Left ventricle myocardium inferior (tissue), 1 donor: Measurements from ENCODE around the gene PPARG. TPM values are rescaled to one million over a fixed set of nuclear protein-coding genes. Genes with fewer than 3 reads are reported as not detected.

Source experiments
- DNase-seq: peaks from one replicate; pipeline ENCODE4 v3.0.0-alpha.2; 2020
- H3K27ac ChIP-seq: fragments of 200-600 bp; replicated peaks from 2 replicates; pipeline ENCODE4 v1.8.0; 2021
- H3K27me3 ChIP-seq: fragments of 200-600 bp; 2 replicates; pipeline ENCODE4 v1.8.0; 2021; ENCODE audit warnings: low read depth
- H3K36me3 ChIP-seq: fragments of 200-600 bp; 2 replicates; pipeline ENCODE4 v1.8.0; 2021
- H3K4me1 ChIP-seq: fragments of 200-600 bp; 2 replicates; pipeline ENCODE4 v1.8.0; 2021
- H3K4me3 ChIP-seq: fragments of 200-600 bp; 2 replicates; pipeline ENCODE4 v1.8.0; 2021; ENCODE audit warnings: mild to moderate bottlenecking, moderate library complexity
- H3K9me3 ChIP-seq: fragments of 200-600 bp; replicated peaks from 2 replicates; pipeline ENCODE4 v1.8.0; 2021
- intact Hi-C: fragments of 100-400 bp; cut with micrococcal nuclease; formaldehyde crosslinking; loops from one replicate; pipeline ENCODE4 v1.11.0; 2022
- total RNA-seq: library from RNA; stranded (reverse); fragmentation: NEBNext Ultra II Directional; extraction: Animal tissue kit (Norgen Biotek cat#: 25700); gene quantifications from one replicate; pipeline ENCODE4 v1.2.1, GENCODE V29; 2021
- TF ChIP-seq, protein P1 (sequence below): fragments of 200-600 bp; IDR thresholded peaks from 2 replicates; pipeline ENCODE4 v1.8.0; 2021; ENCODE audit warnings: antibody characterized with exemption, mild to moderate bottlenecking, borderline replicate concordance
- donor health status: DM: no; HTN: yes; CAD: no; lungs with severe emphysema.

Gene PPARG
- total RNA-seq, 1 donor from 2014 or later: 15.6 TPM

DNA sequence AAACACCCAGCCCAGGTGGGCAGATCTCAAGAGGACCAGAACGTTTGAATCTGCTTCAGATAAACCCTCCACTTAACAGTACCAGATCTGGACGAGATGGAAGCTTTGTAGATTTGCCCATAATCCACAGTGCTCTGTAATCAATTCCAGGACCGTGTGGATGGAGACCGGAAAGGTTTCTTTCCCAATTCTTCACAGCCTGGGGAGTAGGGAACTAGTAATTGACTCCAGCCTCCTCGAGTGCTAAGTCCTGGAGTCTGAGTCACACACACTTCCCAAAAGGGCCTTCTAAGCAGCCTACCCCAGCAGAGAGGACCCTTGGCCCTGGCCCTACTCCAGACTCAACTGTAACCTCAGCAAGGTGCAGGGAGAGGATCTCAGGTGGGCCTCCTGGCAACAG, 139.3 kb downstream of the PPARG start:
- TF ChIP-seq, protein P1, sequence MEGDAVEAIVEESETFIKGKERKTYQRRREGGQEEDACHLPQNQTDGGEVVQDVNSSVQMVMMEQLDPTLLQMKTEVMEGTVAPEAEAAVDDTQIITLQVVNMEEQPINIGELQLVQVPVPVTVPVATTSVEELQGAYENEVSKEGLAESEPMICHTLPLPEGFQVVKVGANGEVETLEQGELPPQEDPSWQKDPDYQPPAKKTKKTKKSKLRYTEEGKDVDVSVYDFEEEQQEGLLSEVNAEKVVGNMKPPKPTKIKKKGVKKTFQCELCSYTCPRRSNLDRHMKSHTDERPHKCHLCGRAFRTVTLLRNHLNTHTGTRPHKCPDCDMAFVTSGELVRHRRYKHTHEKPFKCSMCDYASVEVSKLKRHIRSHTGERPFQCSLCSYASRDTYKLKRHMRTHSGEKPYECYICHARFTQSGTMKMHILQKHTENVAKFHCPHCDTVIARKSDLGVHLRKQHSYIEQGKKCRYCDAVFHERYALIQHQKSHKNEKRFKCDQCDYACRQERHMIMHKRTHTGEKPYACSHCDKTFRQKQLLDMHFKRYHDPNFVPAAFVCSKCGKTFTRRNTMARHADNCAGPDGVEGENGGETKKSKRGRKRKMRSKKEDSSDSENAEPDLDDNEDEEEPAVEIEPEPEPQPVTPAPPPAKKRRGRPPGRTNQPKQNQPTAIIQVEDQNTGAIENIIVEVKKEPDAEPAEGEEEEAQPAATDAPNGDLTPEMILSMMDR: no peak
- intact Hi-C loops: no loop called here

DNA sequence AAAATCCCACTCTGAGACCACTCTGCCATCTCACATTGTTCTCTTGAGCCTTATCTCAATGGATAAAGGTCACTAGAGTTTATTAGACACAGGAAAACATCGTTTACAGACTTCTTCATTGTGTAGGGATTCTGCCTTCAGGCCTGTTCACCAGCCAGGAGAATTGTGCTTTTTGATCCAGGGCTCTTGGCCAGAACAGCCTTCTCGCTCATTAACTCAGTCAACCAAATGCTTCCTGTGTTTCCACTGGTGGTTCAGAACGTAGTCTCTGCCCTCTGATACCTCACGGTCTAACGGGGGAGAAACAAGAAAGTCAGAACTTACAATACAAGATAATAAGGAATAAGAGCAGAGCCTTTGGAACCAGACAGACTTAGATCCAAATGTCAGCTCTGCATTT, 141.2 kb downstream of the PPARG start:
- no peak for DNase-seq
- no peaks in the 10 kb centered on the region for H3K27me3 ChIP-seq
- intact Hi-C loops: no loop called here
- H3K36me3 ChIP-seq: peaks cover 11% of the 10 kb centered on the region
- H3K4me1 ChIP-seq: peaks cover 24% of the 10 kb centered on the region
- H3K27ac ChIP-seq: peak overlapping the region; percentile 5
- TF ChIP-seq, protein P1: no peak
- H3K9me3 ChIP-seq: no peaks in the 10 kb centered on the region
- H3K4me3 ChIP-seq: no peak overlapping the region

More for the DNA sequence above, 139.3 kb downstream of the PPARG start:
- H3K27me3 ChIP-seq: no peaks in the 10 kb centered on the region
- H3K36me3 ChIP-seq: no peaks in the 10 kb centered on the region
- H3K9me3 ChIP-seq: no peaks in the 10 kb centered on the region
- H3K4me3 ChIP-seq: no peak overlapping the region
- H3K4me1 ChIP-seq: peaks cover 44% of the 10 kb centered on the region
- DNase-seq: no peak
- no peak overlapping the region for H3K27ac ChIP-seq

DNA sequence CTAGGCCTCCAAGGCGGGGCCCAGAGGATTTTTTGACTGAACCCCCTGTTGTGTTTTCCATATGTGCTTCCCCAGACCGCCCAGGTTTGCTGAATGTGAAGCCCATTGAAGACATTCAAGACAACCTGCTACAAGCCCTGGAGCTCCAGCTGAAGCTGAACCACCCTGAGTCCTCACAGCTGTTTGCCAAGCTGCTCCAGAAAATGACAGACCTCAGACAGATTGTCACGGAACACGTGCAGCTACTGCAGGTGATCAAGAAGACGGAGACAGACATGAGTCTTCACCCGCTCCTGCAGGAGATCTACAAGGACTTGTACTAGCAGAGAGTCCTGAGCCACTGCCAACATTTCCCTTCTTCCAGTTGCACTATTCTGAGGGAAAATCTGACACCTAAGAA, 145.0 kb downstream of the PPARG start:
- TF ChIP-seq, protein P1: no peak
- no peak for DNase-seq
- Histone ChIP-seq H3K27ac (no peak overlapping the region), H3K4me1 (peaks cover 8% of the 10 kb centered on the region), H3K27me3 (no peaks in the 10 kb centered on the region), H3K9me3 (no peaks in the 10 kb centered on the region), H3K36me3 (peaks cover 11% of the 10 kb centered on the region), H3K4me3 (no peak overlapping the region)
- intact Hi-C loops: no loop called here

DNA sequence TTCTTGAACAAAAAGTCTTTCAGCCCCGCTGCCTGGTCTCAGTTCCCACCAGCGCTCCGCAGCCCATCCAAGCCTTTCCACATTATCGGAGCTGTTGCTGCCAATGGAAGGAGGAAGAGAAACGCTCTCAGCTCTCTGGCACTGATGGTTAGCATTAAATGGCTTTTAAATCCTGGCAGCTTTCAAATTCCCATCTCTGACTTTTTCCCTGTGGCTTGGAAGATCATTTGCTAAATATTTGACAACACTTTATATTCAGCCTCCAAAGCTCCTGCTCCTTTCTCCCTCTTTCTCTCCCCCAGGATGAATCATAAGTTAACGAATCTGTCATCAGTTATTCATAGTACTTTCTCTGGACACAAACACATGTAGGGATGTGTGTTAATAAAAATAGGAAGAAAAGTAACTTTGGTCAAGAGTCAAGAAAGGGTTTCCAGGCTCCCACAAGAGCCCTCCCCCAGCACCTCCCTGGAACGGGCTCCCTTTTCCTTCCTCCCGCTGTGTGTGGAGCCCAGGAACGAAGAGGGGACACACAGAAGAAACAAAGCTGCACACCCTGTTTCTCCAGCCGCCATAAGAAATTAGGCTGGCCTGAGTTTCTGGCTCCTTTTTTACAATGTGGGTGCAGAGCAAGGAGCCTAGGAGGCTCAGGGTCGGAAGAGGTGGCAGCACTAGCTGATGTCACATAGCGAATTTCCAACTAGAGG, 147.8 kb downstream of the PPARG start:
- intact Hi-C loops: no loop called here
- peaks cover 11% of the 10 kb centered on the region for H3K36me3 ChIP-seq
- DNase-seq: no peak
- H3K27ac ChIP-seq: peak overlapping the region; percentile 11
- H3K4me3 ChIP-seq: no peak overlapping the region
- H3K9me3 ChIP-seq: no peaks in the 10 kb centered on the region
- H3K27me3 ChIP-seq: no peaks in the 10 kb centered on the region
- TF ChIP-seq, protein P1: no peak
- H3K4me1 ChIP-seq: peaks cover 17% of the 10 kb centered on the region

DNA sequence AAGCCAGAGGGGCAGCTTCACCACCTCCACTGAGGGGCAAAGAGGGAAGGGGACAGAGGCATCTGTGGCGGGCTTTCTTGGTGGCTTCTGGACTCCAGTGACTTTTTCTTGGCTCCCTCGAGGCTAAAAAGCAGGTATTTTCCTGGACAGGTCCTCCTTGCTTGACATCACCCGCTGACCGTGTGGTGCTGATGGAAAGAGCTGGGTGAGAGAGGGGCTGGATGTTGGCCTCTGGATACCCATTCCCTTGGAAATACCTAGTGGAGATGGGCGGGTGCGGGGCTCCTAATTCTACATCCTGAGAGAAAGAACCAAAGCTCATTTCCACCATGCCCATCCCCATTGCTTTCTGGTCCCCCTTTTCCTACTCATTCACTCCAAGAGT, 148.3 kb downstream of the PPARG start:
- Histone ChIP-seq H3K27me3 (no peaks in the 10 kb centered on the region), H3K4me3 (no peak overlapping the region), H3K4me1 (peaks cover 22% of the 10 kb centered on the region), H3K9me3 (no peaks in the 10 kb centered on the region), H3K27ac (no peak overlapping the region), H3K36me3 (peaks cover 11% of the 10 kb centered on the region)
- TF ChIP-seq, protein P1: no peak
- intact Hi-C loops: no loop called here
- DNase-seq: no peak
